Fibroblast of lung (primary cell): ENCODE results near the gene ABI3. TPM values are rescaled to one million over a fixed set of nuclear protein-coding genes. Genes with fewer than 3 reads are reported as not detected.

Experiments
- DNase-seq, 2 donors: peaks; one replicate each; pipeline versions ENCODE4 v3.0.0 to v3.0.0-alpha.2; 2010; ENCODE audit warnings: low read depth in 2 of 2
- H2AFZ ChIP-seq: 2 replicates; pipeline ENCODE4 v1.5.1; 2012; ENCODE audit warnings: low read length, control low read depth, inconsistent platforms
- H3K27ac ChIP-seq: 2 replicates; pipeline ENCODE4 v1.5.1; 2011; ENCODE audit warnings: low read length, control low read depth; ENCODE audit not compliant: insufficient read depth
- H3K27me3 ChIP-seq: 2 replicates; pipeline ENCODE4 v1.5.1; 2011; ENCODE audit warnings: mild to moderate bottlenecking, low read length; ENCODE audit not compliant: control insufficient read depth, insufficient read depth
- H3K36me3 ChIP-seq: 2 replicates; pipeline ENCODE4 v1.5.1; 2011; ENCODE audit warnings: low read length; ENCODE audit not compliant: control insufficient read depth, insufficient read depth
- H3K4me1 ChIP-seq: 2 replicates; pipeline ENCODE4 v1.5.1; 2011; ENCODE audit warnings: low read length; ENCODE audit not compliant: control insufficient read depth, insufficient read depth; ENCODE audit errors: extremely low read depth
- H3K4me2 ChIP-seq: 2 replicates; pipeline ENCODE4 v1.5.1; 2011; ENCODE audit warnings: low read length, control low read depth; ENCODE audit not compliant: insufficient read depth; ENCODE audit errors: extremely low read depth
- H3K4me3 ChIP-seq, 4 experiments: fragments of 200-600 bp in 1 of 4; sonication (generic) in 1 of 4; replicated peaks in 1 of 4; 2 replicates each; pipeline ENCODE4 v1.5.1; 2011 to 2016; ENCODE audit warnings: low read length in 4 of 4, low read depth in 3 of 4, mild to moderate bottlenecking in 3 of 4, control low read depth in 2 of 4, inconsistent platforms in 1 of 4, mixed read lengths in 1 of 4; ENCODE audit not compliant: insufficient read depth in 1 of 4; ENCODE audit errors: control extremely low read depth in 1 of 4
- H3K79me2 ChIP-seq: 2 replicates; pipeline ENCODE4 v1.5.1; 2012; ENCODE audit warnings: mild to moderate bottlenecking, low read length, inconsistent platforms; ENCODE audit not compliant: control insufficient read depth, insufficient read depth
- H3K9ac ChIP-seq: 2 replicates; pipeline ENCODE4 v1.5.1; 2011; ENCODE audit warnings: mild to moderate bottlenecking, low read length, control low read depth; ENCODE audit not compliant: insufficient read depth
- H3K9me3 ChIP-seq: 2 replicates; pipeline ENCODE4 v1.5.1; 2012; ENCODE audit warnings: low read depth, low read length; ENCODE audit not compliant: control insufficient read depth, insufficient read depth
- H4K20me1 ChIP-seq: 2 replicates; pipeline ENCODE4 v1.5.1; 2011; ENCODE audit warnings: low read length; ENCODE audit not compliant: control insufficient read depth, insufficient read depth; ENCODE audit errors: extremely low read depth
- EZH2 ChIP-seq: IDR thresholded peaks from 2 replicates; pipeline ENCODE4 v1.5.1; 2012; ENCODE audit warnings: low read length, control low read depth, mild to moderate bottlenecking; ENCODE audit errors: missing control alignments
- polyA minus RNA-seq: library from RNA; depleted of rRNA, polyadenylated mRNA; stranded (reverse); fragments of >200 nt; gene quantifications from 2 replicates; pipeline ENCODE4 v1.2.3, GENCODE V29; 2011; ENCODE audit warnings: low replicate concordance
- polyA plus RNA-seq, 2 donors: library from polyadenylated mRNA; depleted of rRNA in 1 of 2; stranded (reverse) in 1 of 2; unstranded in 1 of 2; fragments of >200 nt; gene quantifications; 2 replicates each; pipeline ENCODE4 v1.2.1, GENCODE V29; 2011 to 2012; ENCODE audit warnings: missing spikeins in 1 of 2
- total RNA-seq: library from RNA; depleted of rRNA; stranded (reverse); fragments of >200 nt; gene quantifications from 2 replicates; pipeline ENCODE4 v1.2.1, GENCODE V29; 2014
- TF ChIP-seq, protein P1 (sequence below), 2 donors: IDR thresholded peaks in 1 of 2; conservative IDR thresholded peaks in 1 of 2; 1 replicate in 1 of 2; 2 replicates in 1 of 2; pipeline ENCODE4 v1.5.1; 2011 to 2012; ENCODE audit warnings: low read length in 2 of 2, control low read depth in 1 of 2, inconsistent platforms in 1 of 2, low read depth in 1 of 2, mild to moderate bottlenecking in 1 of 2

ABI3 gene, protein sequence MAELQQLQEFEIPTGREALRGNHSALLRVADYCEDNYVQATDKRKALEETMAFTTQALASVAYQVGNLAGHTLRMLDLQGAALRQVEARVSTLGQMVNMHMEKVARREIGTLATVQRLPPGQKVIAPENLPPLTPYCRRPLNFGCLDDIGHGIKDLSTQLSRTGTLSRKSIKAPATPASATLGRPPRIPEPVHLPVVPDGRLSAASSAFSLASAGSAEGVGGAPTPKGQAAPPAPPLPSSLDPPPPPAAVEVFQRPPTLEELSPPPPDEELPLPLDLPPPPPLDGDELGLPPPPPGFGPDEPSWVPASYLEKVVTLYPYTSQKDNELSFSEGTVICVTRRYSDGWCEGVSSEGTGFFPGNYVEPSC
- total RNA-seq (not detected in 2 replicates), polyA plus RNA-seq (1.3 TPM in 1 of 2 replicates, not detected in the other), polyA minus RNA-seq (3.8 TPM in 1 of 2 replicates, not detected in the other)
- 2.6 TPM in 1 of 2 replicates, not detected in the other for polyA plus RNA-seq (2012)

GRCh38 chr17:49210158-49211029, at the start of gene ABI3, which contains the start of gene GNGT2:
ABI3 (plus strand) TSS chr17:49210707; CDS start chr17:49210725, 18 bp downstream.
GNGT2 (minus strand) TSS chr17:49210574; CDS start chr17:49207422, 3,152 bp downstream.
- Histone ChIP-seq H3K36me3 (no peaks in the 10 kb centered on the region), H3K9me3 (no peaks in the 10 kb centered on the region), H3K79me2 (no peaks in the 10 kb centered on the region), H3K4me3 (peak within 1 kb of the TSS in 3 of 4 experiments; percentile 5 to 25 (median 15)), H2AFZ (peak within 1 kb of the TSS; percentile 55), H3K4me2 (peak within 1 kb of the TSS; percentile 17), H3K9ac (peak within 1 kb of the TSS; percentile 46), H3K4me1 (peaks cover 4% of the 10 kb centered on the region), H4K20me1 (no peaks in the 10 kb centered on the region), H3K27me3 (peaks cover 13% of the 10 kb centered on the region), H3K27ac (peak within 1 kb of the TSS; percentile 39)
- TF ChIP-seq EZH2 = no peak
- TF ChIP-seq, protein P1, sequence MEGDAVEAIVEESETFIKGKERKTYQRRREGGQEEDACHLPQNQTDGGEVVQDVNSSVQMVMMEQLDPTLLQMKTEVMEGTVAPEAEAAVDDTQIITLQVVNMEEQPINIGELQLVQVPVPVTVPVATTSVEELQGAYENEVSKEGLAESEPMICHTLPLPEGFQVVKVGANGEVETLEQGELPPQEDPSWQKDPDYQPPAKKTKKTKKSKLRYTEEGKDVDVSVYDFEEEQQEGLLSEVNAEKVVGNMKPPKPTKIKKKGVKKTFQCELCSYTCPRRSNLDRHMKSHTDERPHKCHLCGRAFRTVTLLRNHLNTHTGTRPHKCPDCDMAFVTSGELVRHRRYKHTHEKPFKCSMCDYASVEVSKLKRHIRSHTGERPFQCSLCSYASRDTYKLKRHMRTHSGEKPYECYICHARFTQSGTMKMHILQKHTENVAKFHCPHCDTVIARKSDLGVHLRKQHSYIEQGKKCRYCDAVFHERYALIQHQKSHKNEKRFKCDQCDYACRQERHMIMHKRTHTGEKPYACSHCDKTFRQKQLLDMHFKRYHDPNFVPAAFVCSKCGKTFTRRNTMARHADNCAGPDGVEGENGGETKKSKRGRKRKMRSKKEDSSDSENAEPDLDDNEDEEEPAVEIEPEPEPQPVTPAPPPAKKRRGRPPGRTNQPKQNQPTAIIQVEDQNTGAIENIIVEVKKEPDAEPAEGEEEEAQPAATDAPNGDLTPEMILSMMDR (conservative IDR thresholded peaks at IDR 0.05 in 1 of 2, IDR thresholded peaks at IDR 0.05 in 1 of 2; ENCODE audit: low read depth in 1 of 2, low read length in 2 of 2) = no peak
- DNase-seq = peak; percentile 37 to 57

DNA sequence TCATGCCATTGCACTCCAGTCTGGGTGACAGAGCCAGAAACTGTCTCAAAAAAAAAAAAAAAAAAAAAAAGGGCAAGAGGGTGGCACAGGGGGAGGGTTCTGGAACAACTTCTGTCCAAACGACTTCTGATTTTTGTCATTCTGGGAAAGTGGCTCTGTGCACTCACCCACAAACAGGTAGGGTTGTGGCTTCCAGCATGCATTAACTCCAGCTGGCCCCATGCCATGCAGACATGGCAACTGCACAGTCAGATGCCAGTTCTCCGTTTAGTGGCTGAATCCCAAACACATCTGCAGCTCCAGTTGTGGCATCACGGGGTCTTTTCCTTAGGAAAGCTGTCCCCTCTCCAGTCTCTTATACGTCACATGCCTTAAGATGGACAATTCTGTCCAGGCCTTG, 47.6 kb upstream of the ABI3 start:
- TF ChIP-seq, protein P1 (conservative IDR thresholded peaks at IDR 0.05 in 1 of 2, IDR thresholded peaks at IDR 0.05 in 1 of 2; ENCODE audit: low read depth in 1 of 2, low read length in 2 of 2) = no peak
- Histone ChIP-seq H2AFZ (no peak overlapping the region), H3K4me1 (peaks cover under 1% of the 10 kb centered on the region), H3K4me3 (no peak overlapping the region), H3K36me3 (no peaks in the 10 kb centered on the region), H4K20me1 (no peaks in the 10 kb centered on the region), H3K4me2 (no peak overlapping the region), H3K9me3 (no peaks in the 10 kb centered on the region), H3K79me2 (no peaks in the 10 kb centered on the region), H3K27ac (no peak overlapping the region), H3K9ac (no peak overlapping the region), H3K27me3 (peaks cover 8% of the 10 kb centered on the region)
- DNase-seq = no peak

DNA sequence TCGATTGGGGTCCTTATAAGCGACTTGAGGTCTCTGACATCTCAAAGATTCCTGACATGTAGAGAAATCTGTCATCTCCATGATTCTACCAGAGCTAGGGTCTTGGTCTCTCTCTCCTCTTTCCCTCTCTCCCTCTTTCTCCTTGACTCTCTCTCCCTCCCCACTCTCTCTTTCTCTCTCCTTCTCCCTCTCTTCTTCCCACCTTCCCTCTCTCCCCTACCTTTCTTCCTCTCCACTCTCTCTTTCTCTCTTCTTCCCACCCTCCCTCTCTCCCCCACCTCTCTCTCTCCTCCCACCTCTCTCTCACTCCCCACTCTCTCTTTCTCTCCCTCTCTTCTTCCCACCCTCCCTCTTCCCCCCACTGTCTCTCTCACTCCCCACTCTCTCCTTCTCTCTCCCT, 45.4 kb upstream of the ABI3 start:
- H3K9ac ChIP-seq = no peak overlapping the region
- H3K79me2 ChIP-seq = no peaks in the 10 kb centered on the region
- DNase-seq = no peak
- no peaks in the 10 kb centered on the region for H4K20me1 ChIP-seq
- H3K27ac ChIP-seq = no peak overlapping the region
- no peaks in the 10 kb centered on the region for H3K9me3 ChIP-seq
- no peak overlapping the region for H3K4me3 ChIP-seq
- no peaks in the 10 kb centered on the region for H3K36me3 ChIP-seq
- H3K27me3 ChIP-seq = peaks cover 8% of the 10 kb centered on the region
- TF ChIP-seq, protein P1 (conservative IDR thresholded peaks at IDR 0.05 in 1 of 2, IDR thresholded peaks at IDR 0.05 in 1 of 2; ENCODE audit: low read depth in 1 of 2, low read length in 2 of 2) = no peak
- TF ChIP-seq EZH2 = no peak
- no peak overlapping the region for H3K4me2 ChIP-seq
- no peak overlapping the region for H2AFZ ChIP-seq
- no peaks in the 10 kb centered on the region for H3K4me1 ChIP-seq
